ENCODE data around the gene MAPK8IP3.

GRCh38 chr16:1777375-1778199 is 71.6 kb downstream of the MAPK8IP3 start:
- no peak for TF ChIP-seq TAF1 (IDR thresholded peaks at IDR 0.05; ENCODE audit: low read depth)
- no peak for TF ChIP-seq RAD21 (IDR thresholded peaks at IDR 0.05; ENCODE audit: low read depth)
- TF ChIP-seq MAX (IDR thresholded peaks at IDR 0.05) = no peak
- TF ChIP-seq CEBPB (IDR thresholded peaks at IDR 0.05) = no peak
- TF ChIP-seq NFIC (IDR thresholded peaks at IDR 0.05) = no peak
- TF ChIP-seq YY1 (IDR thresholded peaks at IDR 0.05; ENCODE audit: low read depth) = no peak
- TF ChIP-seq REST (IDR thresholded peaks at IDR 0.05; ENCODE audit: low read depth) = no peak
- no peak for TF ChIP-seq EP300 (IDR thresholded peaks at IDR 0.05; ENCODE audit: borderline replicate concordance)
- TF ChIP-seq CREB1 (IDR thresholded peaks at IDR 0.05; ENCODE audit: low read depth) = no peak
- no peak for TF ChIP-seq TEAD4 (IDR thresholded peaks at IDR 0.05)
- TF ChIP-seq TCF12 (IDR thresholded peaks at IDR 0.05; ENCODE audit: low read depth) = no peak
- TF ChIP-seq FOXM1 (IDR thresholded peaks at IDR 0.05; ENCODE audit: borderline replicate concordance, low read depth) = no peak
